NB4 (cell line): ENCODE data around the gene PDE11A.

ENCODE experiments used
- CTCF ChIP-seq: IDR thresholded peaks from one replicate; pipeline ENCODE4 v1.5.1; 2012; ENCODE audit warnings: low read depth, low read length
- POLR2A ChIP-seq: IDR thresholded peaks from 2 replicates; pipeline ENCODE4 v1.6.1; 2011; ENCODE audit warnings: mild to moderate bottlenecking; ENCODE audit not compliant: insufficient read length; ENCODE audit errors: extremely low read depth

DNA sequence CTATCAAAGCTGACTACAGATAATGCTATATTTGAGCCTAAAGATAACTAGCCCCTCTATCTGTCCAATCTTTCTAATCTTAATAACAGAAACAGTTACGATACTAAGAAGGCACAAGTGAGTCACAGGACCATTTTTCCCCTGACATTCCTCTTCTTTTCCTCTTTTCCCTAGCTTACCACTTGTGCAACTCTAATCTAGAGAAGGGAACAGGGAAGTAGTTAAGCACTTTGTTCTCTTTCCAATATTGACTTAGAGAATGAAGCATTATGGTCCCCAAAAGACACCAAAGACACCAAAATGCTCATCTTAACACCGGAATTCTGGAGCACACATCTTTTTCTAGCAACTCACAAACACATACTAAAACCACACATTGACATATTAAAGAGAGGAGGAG is 1.8 kb downstream of the PDE11A start:
- TF ChIP-seq CTCF (no peak), POLR2A (no peak)
